Right cardiac atrium (tissue), 5 donors: Measurements from ENCODE around the gene SPTBN5. TPM values are rescaled to one million over a fixed set of nuclear protein-coding genes. Genes with fewer than 3 reads are reported as not detected.

Experiments
- ATAC-seq, 2 donors: fragments of 200-7000 bp; cut with Tn5 transposase; one replicate each; pipeline versions ENCODE4 v1.8.0 to v1.9.1; 2020; ENCODE audit warnings: moderate library complexity in 2 of 2, mild to moderate bottlenecking in 1 of 2
- DNase-seq, 3 donors: peaks; one replicate each; pipeline ENCODE4 v3.0.0-alpha.2; 2020
- H3K27ac ChIP-seq: one replicate; pipeline ENCODE4 v1.5.1; 2013; ENCODE audit warnings: mild to moderate bottlenecking, low read length, control low read depth, moderate library complexity
- H3K27me3 ChIP-seq: one replicate; pipeline ENCODE4 v1.6.1; 2013; ENCODE audit not compliant: control insufficient read depth, insufficient read depth
- H3K4me1 ChIP-seq: one replicate; pipeline ENCODE4 v1.6.1; 2013; ENCODE audit warnings: low read length; ENCODE audit not compliant: control insufficient read depth, insufficient read depth
- H3K4me3 ChIP-seq: one replicate; pipeline ENCODE4 v1.5.1; 2013; ENCODE audit warnings: low read length, control low read depth
- H3K9me3 ChIP-seq: one replicate; pipeline ENCODE4 v1.6.1; 2013; ENCODE audit warnings: low read length; ENCODE audit not compliant: control insufficient read depth
- WGBS: extraction: QIAGEN DNeasy Blood & Tissue Kit; methylation state at CpG from one replicate; pipeline ENCODE4 v1.1.7; 2013; 5-methylcytosine and 5-hydroxymethylcytosine counted together
- intact Hi-C, 4 donors: fragments of 100-400 bp; cut with DNase I; formaldehyde crosslinking; loops; one replicate each; pipeline versions ENCODE4 v1.11.0 to v1.14.0; 2022 to 2023
- polyA plus RNA-seq: library from polyadenylated mRNA; stranded (reverse); fragments of 200-250 nt; gene quantifications from one replicate; pipeline ENCODE4 v1.2.3, GENCODE V29; 2013
- total RNA-seq, 4 donors: library from RNA; stranded (reverse); fragmentation: NEBNext Ultra II Directional; extraction: Animal tissue kit (Norgen Biotek cat#: 25700); gene quantifications; one replicate each; pipeline ENCODE4 v1.2.1, GENCODE V29; 2021
- donor health status: healthy with polysubstance abuse.
- donor health status: DM: no; HTN: yes; CAD: no.
- donor health status: DM: no; HTN: no; CAD: no.
- donor health status: DM: no; HTN: yes; CAD: no; lungs with severe emphysema.
- donor health status: DM: yes; HTN: yes; CAD: no.

Gene SPTBN5
- total and polyA plus RNA-seq, 5 donors, result 1.7 to 4.3 (median 3.6) TPM

DNA sequence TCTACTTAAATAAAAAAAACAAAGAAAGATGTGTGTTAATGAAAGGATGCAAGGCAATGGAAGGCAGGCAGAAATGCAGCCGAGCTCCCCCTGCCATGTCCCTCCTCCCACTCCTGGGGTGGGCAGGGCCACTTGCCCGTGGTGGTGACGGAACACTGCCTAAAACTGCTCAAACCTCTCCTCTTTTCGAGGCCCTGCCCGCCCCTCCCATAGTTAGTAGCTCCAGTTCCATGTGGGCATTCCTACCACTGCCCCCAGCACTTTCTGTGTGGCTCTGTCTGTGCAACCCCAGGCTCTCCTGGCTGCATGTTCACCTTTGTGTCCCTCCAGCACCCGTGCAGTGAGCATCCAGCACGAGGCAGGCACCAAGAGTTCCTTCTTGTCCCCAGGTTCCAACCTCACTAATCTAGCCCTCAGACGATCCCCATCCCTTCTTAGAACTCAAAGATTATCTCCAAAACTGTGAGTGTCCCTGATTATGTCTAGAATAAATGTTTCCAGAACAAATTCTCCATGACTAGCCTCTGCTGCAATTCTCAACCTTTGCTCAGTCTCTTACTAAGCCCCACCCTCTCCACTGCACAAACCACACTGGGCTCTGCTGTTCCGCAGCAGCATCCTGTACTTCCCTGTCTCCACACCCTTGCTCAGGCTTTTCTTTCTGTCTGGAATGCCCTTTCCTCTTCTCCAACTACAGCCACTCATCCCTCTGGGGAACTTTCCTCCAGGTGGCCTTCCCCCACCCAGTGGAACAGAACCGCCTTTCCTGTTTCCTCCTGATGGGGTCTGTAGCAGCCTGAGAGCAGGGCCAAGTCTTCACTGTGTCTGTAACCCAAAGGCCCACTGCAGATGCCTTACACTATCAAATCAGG lies 32.6 kb upstream of the SPTBN5 start:
- H3K27ac ChIP-seq, result peak overlapping the region; percentile 84
- H3K4me3 ChIP-seq, result no peak overlapping the region
- ATAC-seq (peak; percentile 34 to 73), DNase-seq (no peak)
- intact Hi-C loops, result no loop called here
- H3K9me3 ChIP-seq, result no peaks in the 10 kb centered on the region
- 54% methylated on average over 10 of the region's 10 CpGs for WGBS
- peaks cover 29% of the 10 kb centered on the region for H3K4me1 ChIP-seq
- no peaks in the 10 kb centered on the region for H3K27me3 ChIP-seq

DNA sequence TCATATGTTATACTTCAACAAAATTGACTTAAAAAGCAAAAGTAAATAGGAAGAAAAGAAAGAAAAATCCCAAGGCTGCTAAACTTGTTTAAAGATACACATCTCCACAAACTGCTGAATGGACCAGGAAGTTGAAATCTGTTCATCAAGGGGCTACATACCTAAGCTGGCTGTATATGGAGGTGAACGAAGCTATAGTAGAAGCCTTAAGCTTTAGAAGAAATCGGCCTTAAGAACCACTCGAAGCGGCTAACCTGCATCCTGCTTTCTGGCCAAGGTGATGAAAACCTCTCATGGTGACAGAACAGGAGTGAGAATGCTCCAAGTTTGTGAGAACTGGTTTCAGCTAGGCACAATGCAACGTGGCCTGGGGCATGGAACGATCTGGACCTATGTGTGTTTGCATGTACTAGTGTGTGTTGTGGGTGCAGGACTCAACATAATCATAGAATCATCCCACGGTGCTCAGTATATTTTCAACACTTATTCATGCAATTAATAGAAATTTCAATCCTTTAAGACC lies 31.3 kb upstream of the SPTBN5 start:
- Histone ChIP-seq H3K4me3 (no peak overlapping the region), H3K4me1 (peaks cover 37% of the 10 kb centered on the region), H3K9me3 (no peaks in the 10 kb centered on the region), H3K27ac (peak overlapping the region; percentile 30), H3K27me3 (no peaks in the 10 kb centered on the region)
- WGBS, result 67% methylated on average over 7 of the region's 7 CpGs
- intact Hi-C loops, result no loop called here
- ATAC-seq (no peak), DNase-seq (no peak)

DNA sequence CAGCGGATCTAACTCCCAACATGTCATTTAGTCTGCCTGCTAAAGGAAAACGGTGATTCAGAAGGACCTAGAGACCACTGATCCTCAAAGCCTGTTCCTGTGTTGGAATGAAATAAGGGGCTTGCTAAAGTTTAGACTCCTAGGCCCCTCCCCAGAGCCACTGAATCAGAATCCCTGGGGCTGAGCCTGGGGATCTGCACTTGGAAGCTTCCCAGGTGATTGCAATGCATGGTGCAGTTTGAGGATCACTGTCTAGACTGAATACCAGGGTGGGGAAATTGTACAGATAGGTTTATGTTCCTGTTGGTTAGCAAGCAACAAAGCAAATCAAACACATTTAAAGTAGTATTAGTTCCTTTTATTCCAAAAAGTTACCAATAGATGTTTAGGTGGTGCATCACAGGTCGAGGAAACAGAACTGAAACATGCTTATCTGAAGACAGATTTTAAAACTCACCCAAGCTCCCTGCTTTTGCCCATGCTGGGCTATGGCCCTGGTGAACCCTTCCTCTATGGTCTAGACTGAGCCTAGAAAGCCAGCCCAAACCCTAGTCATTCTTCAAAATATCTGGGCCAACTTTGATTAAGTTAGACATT lies 29.6 kb upstream of the SPTBN5 start:
- Histone ChIP-seq H3K4me1 (peaks cover 30% of the 10 kb centered on the region), H3K27ac (no peak overlapping the region), H3K27me3 (no peaks in the 10 kb centered on the region), H3K4me3 (no peak overlapping the region), H3K9me3 (no peaks in the 10 kb centered on the region)
- DNase-seq (no peak), ATAC-seq (no peak)
- WGBS, result 92% methylated on average over 3 of the region's 3 CpGs
- intact Hi-C loops, result no loop called here

DNA sequence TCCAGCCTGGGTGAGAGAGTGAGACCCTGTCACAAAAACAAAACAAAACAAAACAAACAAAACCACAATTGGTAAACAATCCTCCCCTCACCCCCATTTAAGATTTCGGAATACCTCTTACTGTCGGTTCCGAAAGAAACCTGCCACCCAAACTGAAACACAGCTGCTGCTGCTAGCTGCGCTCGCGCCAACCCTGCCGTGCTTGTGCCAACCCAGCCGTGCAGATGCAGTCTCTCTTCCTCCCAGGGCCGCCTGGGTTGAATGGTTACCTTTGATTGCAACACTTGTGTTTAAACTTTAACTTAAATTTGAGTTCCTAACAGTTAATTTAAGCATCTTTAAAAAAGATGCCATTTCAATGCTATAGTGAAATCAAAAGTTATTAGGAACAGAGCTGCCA lies 28.5 kb upstream of the SPTBN5 start:
- 79% methylated on average over 9 of the region's 9 CpGs for WGBS
- intact Hi-C loops, result no loop called here
- no peak overlapping the region for H3K4me3 ChIP-seq
- H3K27me3 ChIP-seq, result no peaks in the 10 kb centered on the region
- H3K27ac ChIP-seq, result no peak overlapping the region
- no peak for DNase-seq
- no peak for ATAC-seq
- H3K9me3 ChIP-seq, result no peaks in the 10 kb centered on the region
- H3K4me1 ChIP-seq, result peaks cover 36% of the 10 kb centered on the region

DNA sequence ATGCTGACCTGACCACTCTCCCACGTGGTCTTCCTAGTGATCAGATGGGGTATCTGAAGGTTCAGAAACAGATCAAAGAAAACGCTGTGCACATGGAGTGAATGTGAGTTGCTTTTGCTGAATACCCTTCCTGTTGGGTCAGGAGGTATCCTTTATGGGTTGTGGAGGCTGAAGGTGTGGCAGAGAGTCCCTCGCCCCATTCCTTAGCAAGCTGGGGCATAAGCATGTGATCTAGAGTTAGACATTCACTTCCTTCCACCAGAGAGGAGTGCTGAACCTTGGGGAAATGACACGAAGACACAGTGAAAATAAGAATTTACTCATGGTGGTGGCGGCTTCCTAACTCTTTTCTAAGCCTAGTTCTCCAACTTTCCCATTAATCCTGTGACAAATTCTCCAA lies 27.8 kb upstream of the SPTBN5 start:
- Histone ChIP-seq H3K9me3 (no peaks in the 10 kb centered on the region), H3K4me3 (no peak overlapping the region)
- no peak for ATAC-seq

DNA sequence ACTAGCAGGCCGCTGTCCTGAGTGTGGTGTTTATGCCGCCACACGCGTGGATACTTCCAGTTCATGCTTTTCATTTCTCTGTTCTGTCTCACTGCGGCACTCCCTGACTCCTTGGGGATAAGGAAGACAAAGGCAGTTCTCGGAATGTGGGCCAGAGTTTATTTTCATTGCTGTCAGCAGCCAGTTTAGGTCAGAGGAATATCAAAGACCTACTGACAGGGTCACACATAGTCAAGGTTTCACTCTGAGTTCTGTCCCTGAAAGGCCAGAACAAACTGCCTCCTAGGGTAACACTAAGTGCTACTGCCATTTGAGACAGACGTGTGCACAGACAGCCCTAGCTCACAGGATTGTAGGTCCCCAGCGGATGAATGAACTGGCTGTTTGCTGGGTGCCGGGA lies 27.3 kb upstream of the SPTBN5 start:
- peak; percentile 29 to 35 for ATAC-seq
- peaks cover 34% of the 10 kb centered on the region for H3K4me1 ChIP-seq
- H3K4me3 ChIP-seq, result no peak overlapping the region
- no peaks in the 10 kb centered on the region for H3K27me3 ChIP-seq
- peak overlapping the region; percentile 74 for H3K27ac ChIP-seq
- H3K9me3 ChIP-seq, result no peaks in the 10 kb centered on the region
- DNase-seq, result no peak
- intact Hi-C loops, result no loop called here
- 46% methylated on average over 9 of the region's 9 CpGs for WGBS

More for the DNA sequence above, 27.8 kb upstream of the SPTBN5 start:
- WGBS, result 74% methylated on average over 5 of the region's 5 CpGs
- Histone ChIP-seq H3K27me3 (no peaks in the 10 kb centered on the region), H3K4me1 (peaks cover 36% of the 10 kb centered on the region), H3K27ac (peak overlapping the region; percentile 74)
- no peak for DNase-seq
- intact Hi-C loops, result no loop called here

DNA sequence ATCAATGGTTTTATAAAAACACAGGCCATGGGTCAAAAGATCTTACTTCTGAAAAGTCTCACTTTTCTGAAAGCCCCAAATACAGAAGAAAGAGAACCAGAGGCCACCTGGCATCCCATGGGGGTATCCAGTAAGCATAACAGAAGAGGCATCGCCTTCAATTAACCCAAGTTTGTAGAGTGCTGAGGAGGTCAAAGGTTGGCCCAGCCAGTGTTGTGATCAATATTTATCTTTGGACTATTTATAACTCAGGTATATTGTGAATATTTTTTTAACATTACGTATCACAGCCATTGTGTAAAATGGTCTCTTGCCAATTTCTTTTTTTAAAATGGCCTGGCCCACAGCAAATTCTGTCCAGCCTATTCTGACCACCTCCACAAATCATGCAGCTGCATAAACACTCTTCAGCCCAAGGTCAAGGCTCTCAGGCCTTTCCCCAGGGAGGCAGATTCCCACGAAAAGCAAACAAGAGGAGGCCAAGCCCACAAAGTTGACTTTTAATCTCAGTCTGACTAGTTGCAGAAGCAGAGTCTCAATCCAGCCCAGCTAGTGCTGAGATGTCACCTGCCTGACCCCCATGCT lies 26.2 kb upstream of the SPTBN5 start:
- Histone ChIP-seq H3K27ac (peak overlapping the region; percentile 86), H3K4me1 (peaks cover 27% of the 10 kb centered on the region), H3K4me3 (no peak overlapping the region), H3K9me3 (no peaks in the 10 kb centered on the region), H3K27me3 (no peaks in the 10 kb centered on the region)
- intact Hi-C loops, result no loop called here
- peak in 1 of 2 donors; percentile 59 for ATAC-seq
- 36% methylated on average over 3 of the region's 3 CpGs for WGBS
- DNase-seq, result no peak

DNA sequence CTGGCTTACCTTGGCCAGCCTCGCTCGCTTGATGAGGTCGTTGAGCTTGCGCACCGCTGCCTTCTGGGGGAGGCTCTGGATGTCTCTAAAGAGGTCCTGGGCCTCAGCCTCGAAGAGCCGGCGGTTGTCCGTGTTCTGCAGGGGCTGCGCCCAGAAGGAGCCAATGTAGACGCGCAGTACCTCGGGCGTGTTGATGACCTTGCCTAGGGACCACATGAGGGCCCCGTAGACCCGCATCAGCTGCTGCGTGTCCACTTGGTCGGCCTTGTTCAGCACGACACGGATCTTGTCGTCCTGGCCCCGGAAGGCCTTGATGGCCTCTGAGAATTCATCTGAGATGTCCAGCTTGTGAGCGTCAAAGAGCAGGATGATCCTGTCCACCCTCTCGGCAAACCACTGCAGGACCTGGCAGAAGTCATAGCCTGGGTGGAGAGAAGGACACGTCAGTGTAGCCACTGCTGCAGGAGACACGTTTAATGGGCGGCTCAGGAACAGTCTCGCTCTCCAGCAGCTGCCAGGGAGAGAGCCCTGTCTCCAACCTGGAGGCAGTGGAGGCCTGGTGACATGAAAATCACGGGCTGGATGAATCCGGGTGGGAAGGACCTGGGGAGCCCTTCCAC lies 25.5 kb upstream of the SPTBN5 start:
- Histone ChIP-seq H3K4me1 (peaks cover 27% of the 10 kb centered on the region), H3K9me3 (no peaks in the 10 kb centered on the region), H3K4me3 (no peak overlapping the region), H3K27ac (peak overlapping the region; percentile 84), H3K27me3 (no peaks in the 10 kb centered on the region)
- no peak for DNase-seq
- 77% methylated on average over 30 of the region's 30 CpGs for WGBS
- intact Hi-C loops, result no loop called here
- peak; percentile 17 to 48 for ATAC-seq

DNA sequence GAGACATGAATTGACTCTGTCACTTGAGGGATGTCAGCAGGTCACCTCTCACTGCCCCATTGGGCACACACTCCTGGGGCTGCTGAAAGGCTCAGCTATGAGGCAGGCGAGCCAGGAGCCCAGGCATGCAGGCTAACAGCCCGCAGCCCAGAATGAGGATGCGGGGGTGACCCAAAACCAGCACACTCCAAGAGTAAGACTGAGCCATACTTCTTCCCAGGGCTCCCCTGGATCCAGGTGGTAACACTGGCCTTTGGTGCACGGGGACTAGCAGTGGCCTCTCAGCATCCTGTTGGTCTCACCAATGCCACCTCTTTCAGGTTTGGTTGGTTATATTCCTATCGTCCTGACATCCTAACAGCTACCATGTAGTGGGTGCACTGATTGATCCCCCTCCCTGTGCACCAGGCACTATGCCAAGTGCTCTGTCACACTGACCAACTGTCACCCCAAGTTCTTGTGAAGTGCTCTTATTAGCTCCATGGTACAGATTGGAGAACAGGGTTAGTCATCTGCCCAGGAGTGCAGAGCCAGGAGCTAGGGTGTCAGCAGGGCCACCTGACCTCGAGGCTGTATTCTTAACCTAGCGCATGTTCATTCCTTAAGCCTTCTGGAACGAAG lies 24.8 kb upstream of the SPTBN5 start:
- Histone ChIP-seq H3K4me3 (no peak overlapping the region), H3K4me1 (peaks cover 23% of the 10 kb centered on the region), H3K27ac (peak overlapping the region; percentile 84), H3K27me3 (no peaks in the 10 kb centered on the region), H3K9me3 (no peaks in the 10 kb centered on the region)
- intact Hi-C loops, result no loop called here
- ATAC-seq (peak in 1 of 2 donors; percentile 2), DNase-seq (no peak)
- 77% methylated on average over 8 of the region's 8 CpGs for WGBS

DNA sequence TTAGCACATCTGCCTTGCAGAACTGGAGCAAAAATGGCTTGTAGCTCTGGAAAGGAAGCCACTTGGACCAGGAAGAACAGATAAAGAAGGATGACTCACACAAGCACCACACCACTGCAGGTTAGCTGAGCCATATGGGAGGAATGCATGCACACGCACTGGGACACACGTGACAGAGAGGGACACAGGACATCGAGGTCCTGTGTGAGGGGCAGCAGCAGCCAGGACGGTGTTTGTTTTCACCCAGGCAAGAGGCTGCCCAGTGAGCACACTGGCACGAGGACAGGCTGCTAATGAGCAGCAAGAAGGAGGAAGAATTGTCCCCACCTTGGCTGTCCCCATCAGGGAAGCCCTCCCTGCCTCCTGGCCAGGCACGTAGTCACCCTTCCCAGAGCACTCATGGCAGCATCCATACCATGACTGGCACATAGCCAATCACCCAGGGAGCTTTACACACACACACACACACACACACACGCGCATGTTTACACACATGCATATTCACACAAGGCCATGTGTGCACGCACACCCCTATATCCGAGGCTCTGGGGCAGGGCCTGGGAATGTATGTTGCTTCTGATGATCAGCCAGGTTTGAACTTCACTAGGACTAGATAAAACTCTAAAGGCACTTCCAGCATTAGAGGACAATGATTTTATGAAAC lies 24.0 kb upstream of the SPTBN5 start:
- peaks cover 23% of the 10 kb centered on the region for H3K4me1 ChIP-seq
- H3K4me3 ChIP-seq, result no peak overlapping the region
- DNase-seq (peak in 2 of 3 donors; percentile 55 to 77), ATAC-seq (peak; percentile 56 to 64)
- H3K27me3 ChIP-seq, result no peaks in the 10 kb centered on the region
- 44% methylated on average over 10 of the region's 10 CpGs for WGBS
- peak overlapping the region; percentile 87 for H3K27ac ChIP-seq
- H3K9me3 ChIP-seq, result no peaks in the 10 kb centered on the region
- intact Hi-C loops, result no loop called here
